Sigmoid colon (tissue), 4 donors: ENCODE measurements around the gene CSPG4.

Source experiments
- EP300 ChIP-seq, 4 donors: sonication (generic); formaldehyde crosslinking; IDR thresholded peaks; one replicate each; pipeline ENCODE4 v1.6.1; 2017; ENCODE audit warnings: antibody characterized with exemption in 4 of 4
- POLR2AphosphoS5 ChIP-seq, 4 donors: sonication (generic); formaldehyde crosslinking; IDR thresholded peaks; one replicate each; pipeline ENCODE4 v1.6.1; 2017; ENCODE audit warnings: antibody characterized with exemption in 4 of 4
- TF ChIP-seq, protein P1 (sequence below), 4 experiments: fragments of 450-650 bp in 3 of 4; fragments of 200-600 bp in 1 of 4; IDR thresholded peaks; one replicate each; pipeline ENCODE4 v1.5.1; 2016 to 2019; ENCODE audit warnings: antibody characterized with exemption in 4 of 4, mild to moderate bottlenecking in 3 of 4, moderate library complexity in 2 of 4

GRCh38 chr15:75749820-75750219 is 37.2 kb upstream of the CSPG4 start:
- TF ChIP-seq, protein P1, sequence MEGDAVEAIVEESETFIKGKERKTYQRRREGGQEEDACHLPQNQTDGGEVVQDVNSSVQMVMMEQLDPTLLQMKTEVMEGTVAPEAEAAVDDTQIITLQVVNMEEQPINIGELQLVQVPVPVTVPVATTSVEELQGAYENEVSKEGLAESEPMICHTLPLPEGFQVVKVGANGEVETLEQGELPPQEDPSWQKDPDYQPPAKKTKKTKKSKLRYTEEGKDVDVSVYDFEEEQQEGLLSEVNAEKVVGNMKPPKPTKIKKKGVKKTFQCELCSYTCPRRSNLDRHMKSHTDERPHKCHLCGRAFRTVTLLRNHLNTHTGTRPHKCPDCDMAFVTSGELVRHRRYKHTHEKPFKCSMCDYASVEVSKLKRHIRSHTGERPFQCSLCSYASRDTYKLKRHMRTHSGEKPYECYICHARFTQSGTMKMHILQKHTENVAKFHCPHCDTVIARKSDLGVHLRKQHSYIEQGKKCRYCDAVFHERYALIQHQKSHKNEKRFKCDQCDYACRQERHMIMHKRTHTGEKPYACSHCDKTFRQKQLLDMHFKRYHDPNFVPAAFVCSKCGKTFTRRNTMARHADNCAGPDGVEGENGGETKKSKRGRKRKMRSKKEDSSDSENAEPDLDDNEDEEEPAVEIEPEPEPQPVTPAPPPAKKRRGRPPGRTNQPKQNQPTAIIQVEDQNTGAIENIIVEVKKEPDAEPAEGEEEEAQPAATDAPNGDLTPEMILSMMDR (IDR thresholded peaks at IDR 0.05): no peak
- TF ChIP-seq POLR2AphosphoS5 (IDR thresholded peaks at IDR 0.05) (no peak), EP300 (IDR thresholded peaks at IDR 0.05) (no peak)
